Liver (tissue), 9 donors: ENCODE data around the gene ERC2. TPM values are rescaled to one million over a fixed set of nuclear protein-coding genes. Genes with fewer than 3 reads are reported as not detected.

ENCODE experiments used
- DNase-seq: peaks from one replicate; pipeline ENCODE4 v3.0.0-alpha.2; 2017; ENCODE audit warnings: low spot score
- H3K27ac ChIP-seq, 2 donors: one replicate each; pipeline ENCODE4 v1.7.0; 2013; ENCODE audit warnings: inconsistent platforms in 2 of 2, low read length in 2 of 2, control low read depth in 1 of 2, low read depth in 1 of 2, mild to moderate bottlenecking in 1 of 2
- H3K27me3 ChIP-seq, 4 donors: one replicate each; pipeline versions ENCODE4 v1.6.1 to v1.7.0; 2013; ENCODE audit warnings: low read length in 3 of 4, inconsistent platforms in 1 of 4, mild to moderate bottlenecking in 1 of 4, moderate library complexity in 1 of 4; ENCODE audit not compliant: control insufficient read depth in 4 of 4, insufficient read depth in 4 of 4
- H3K36me3 ChIP-seq, 4 donors: one replicate each; pipeline versions ENCODE4 v1.6.1 to v1.7.0; 2013; ENCODE audit warnings: low read length in 3 of 4, mild to moderate bottlenecking in 3 of 4, low read depth in 1 of 4, moderate library complexity in 1 of 4; ENCODE audit not compliant: control insufficient read depth in 4 of 4, insufficient read depth in 3 of 4
- H3K4me1 ChIP-seq, 4 donors: one replicate each; pipeline versions ENCODE4 v1.6.1 to v1.7.0; 2013; ENCODE audit warnings: low read length in 3 of 4, mild to moderate bottlenecking in 3 of 4, moderate library complexity in 1 of 4; ENCODE audit not compliant: control insufficient read depth in 4 of 4, insufficient read depth in 4 of 4
- H3K4me3 ChIP-seq, 3 donors: one replicate each; pipeline versions ENCODE4 v1.6.1 to v1.7.0; 2013; ENCODE audit warnings: low read length in 3 of 3, control low read depth in 1 of 3, low read depth in 1 of 3, mild to moderate bottlenecking in 1 of 3
- H3K9ac ChIP-seq, 2 donors: one replicate each; pipeline ENCODE4 v1.7.0; 2013; ENCODE audit warnings: low read length in 2 of 2, mild to moderate bottlenecking in 2 of 2, moderate library complexity in 2 of 2, control low read depth in 1 of 2, low read depth in 1 of 2
- H3K9me3 ChIP-seq, 4 donors: one replicate each; pipeline versions ENCODE4 v1.6.1 to v1.7.0; 2013; ENCODE audit warnings: low read length in 3 of 4; ENCODE audit not compliant: control insufficient read depth in 4 of 4
- EGR1 ChIP-seq, 2 donors: IDR thresholded peaks; 2 replicates each; pipeline ENCODE4 v1.6.1; 2016 to 2018; ENCODE audit warnings: antibody characterized with exemption in 2 of 2, low read depth in 2 of 2
- FOXA1 ChIP-seq: IDR thresholded peaks from 2 replicates; pipeline ENCODE4 v1.6.1; 2016; ENCODE audit warnings: antibody characterized with exemption
- FOXA2 ChIP-seq: IDR thresholded peaks from 2 replicates; pipeline ENCODE4 v1.6.1; 2016; ENCODE audit warnings: antibody characterized with exemption
- GABPA ChIP-seq, 2 donors: IDR thresholded peaks in 1 of 2; conservative IDR thresholded peaks in 1 of 2; 2 replicates each; pipeline ENCODE4 v1.6.1; 2016; ENCODE audit warnings: antibody characterized with exemption in 2 of 2, mild to moderate bottlenecking in 1 of 2, moderate library complexity in 1 of 2
- HNF4A ChIP-seq, 2 donors: conservative IDR thresholded peaks; 2 replicates each; pipeline ENCODE4 v1.6.1; 2016; ENCODE audit warnings: antibody characterized with exemption in 2 of 2, mild to moderate bottlenecking in 2 of 2
- HNF4G ChIP-seq: IDR thresholded peaks from 2 replicates; pipeline ENCODE4 v1.6.1; 2016; ENCODE audit warnings: antibody characterized with exemption
- JUND ChIP-seq, 2 donors: IDR thresholded peaks; 2 replicates each; pipeline ENCODE4 v1.6.1; 2016; ENCODE audit warnings: antibody characterized with exemption in 2 of 2
- NR2F2 ChIP-seq: IDR thresholded peaks from 2 replicates; pipeline ENCODE4 v1.6.1; 2016; ENCODE audit warnings: antibody characterized with exemption
- RAD21 ChIP-seq, 2 donors: IDR thresholded peaks; 2 replicates each; pipeline ENCODE4 v1.6.1; 2016; ENCODE audit warnings: antibody characterized with exemption in 2 of 2, mild to moderate bottlenecking in 2 of 2
- RXRA ChIP-seq, 2 donors: IDR thresholded peaks; 2 replicates each; pipeline ENCODE4 v1.6.1; 2017 to 2018; ENCODE audit warnings: antibody characterized with exemption in 2 of 2, mild to moderate bottlenecking in 1 of 2
- TAF1 ChIP-seq: conservative IDR thresholded peaks from 2 replicates; pipeline ENCODE4 v1.6.1; 2016; ENCODE audit warnings: antibody characterized with exemption, mild to moderate bottlenecking
- YY1 ChIP-seq: IDR thresholded peaks from 2 replicates; pipeline ENCODE4 v1.6.1; 2016; ENCODE audit warnings: antibody characterized with exemption, mild to moderate bottlenecking
- ZBTB33 ChIP-seq: IDR thresholded peaks from 2 replicates; pipeline ENCODE4 v1.6.1; 2016; ENCODE audit warnings: antibody characterized with exemption
- WGBS: extraction: QIAGEN DNeasy Blood & Tissue Kit; methylation state at CpG from one replicate; pipeline ENCODE4 v1.1.7; 2013; 5-methylcytosine and 5-hydroxymethylcytosine counted together
- polyA plus RNA-seq, 2 donors: library from polyadenylated mRNA; stranded (reverse) in 1 of 2; unstranded in 1 of 2; fragments of 200-250 nt in 1 of 2; fragments of >200 nt in 1 of 2; fragmentation: Nextera tagmentation in 1 of 2; extraction: Ambion mirVana in 1 of 2; gene quantifications; one replicate each; pipeline versions ENCODE4 v1.2.1 to v1.2.3, GENCODE V29; 2013 to 2015
- total RNA-seq, 2 donors: library from RNA; depleted of rRNA; stranded (reverse); fragments of >200 nt; gene quantifications; one replicate each; pipeline ENCODE4 v1.2.3, GENCODE V29; 2014
- TF ChIP-seq, protein P1 (sequence below): IDR thresholded peaks from 2 replicates; pipeline ENCODE4 v1.6.1; 2016; ENCODE audit warnings: antibody characterized with exemption
- TF ChIP-seq, protein P2 (sequence below): IDR thresholded peaks from 2 replicates; pipeline ENCODE4 v1.6.1; 2016; ENCODE audit warnings: antibody characterized with exemption, mild to moderate bottlenecking
- TF ChIP-seq, protein P3 (sequence below): IDR thresholded peaks from 2 replicates; pipeline ENCODE4 v1.6.1; 2016; ENCODE audit warnings: antibody characterized with exemption
- donor health status: healthy.
- donor health status: healthy.
- donor health status: healthy.
- donor health status: healthy.
- donor health status: healthy.

The ERC2 gene
- total and polyA plus RNA-seq, 4 donors, result 0.14 to 0.25 TPM; not detected in 2

DNA sequence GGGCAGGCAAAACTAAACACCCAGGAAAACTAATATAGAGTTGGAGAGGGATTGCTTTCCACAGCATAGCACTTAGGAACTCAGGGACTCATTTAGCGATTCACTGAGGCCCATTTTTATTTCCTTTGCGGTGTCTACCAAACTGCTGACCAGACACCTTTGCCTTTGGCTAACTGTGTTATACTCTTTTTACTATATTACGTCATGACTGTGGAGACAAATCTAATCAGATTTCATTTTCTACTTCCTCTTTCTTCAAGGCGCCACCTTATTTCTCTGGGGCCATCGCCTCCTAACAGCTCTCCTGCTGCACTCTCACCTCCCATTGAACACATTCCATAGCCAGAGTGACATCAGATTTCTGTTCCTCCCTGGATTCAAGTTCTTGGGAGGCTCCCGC is 765.4 kb downstream of the ERC2 start:
- no peaks in the 10 kb centered on the region for H3K36me3 ChIP-seq
- no peak for DNase-seq
- H3K4me1 ChIP-seq, result no peaks in the 10 kb centered on the region
- no peak overlapping the region for H3K9ac ChIP-seq
- no peaks in the 10 kb centered on the region for H3K9me3 ChIP-seq
- peaks cover 0 to 4% (median 0%) of the 10 kb centered on the region in 4 donors for H3K27me3 ChIP-seq
- no peak overlapping the region for H3K27ac ChIP-seq
- 91% methylated on average over 6 of the region's 6 CpGs for WGBS
- no peak overlapping the region for H3K4me3 ChIP-seq
- TF ChIP-seq RAD21 (IDR thresholded peaks at IDR 0.05) (no peak), GABPA (IDR thresholded peaks at IDR 0.05 in 1 of 2, conservative IDR thresholded peaks at IDR 0.05 in 1 of 2) (no peak), YY1 (no peak), FOXA1 (no peak), HNF4G (no peak), EGR1 (IDR thresholded peaks at IDR 0.05; ENCODE audit: low read depth in 2 of 2) (no peak), ZBTB33 (no peak), NR2F2 (no peak)
- TF ChIP-seq, protein P1, sequence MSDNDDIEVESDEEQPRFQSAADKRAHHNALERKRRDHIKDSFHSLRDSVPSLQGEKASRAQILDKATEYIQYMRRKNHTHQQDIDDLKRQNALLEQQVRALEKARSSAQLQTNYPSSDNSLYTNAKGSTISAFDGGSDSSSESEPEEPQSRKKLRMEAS, result no peak

- DNase-seq, result no peak
- H3K9ac ChIP-seq, result no peak overlapping the region
- H3K27me3 ChIP-seq, result peaks cover 0 to 4% (median 0%) of the 10 kb centered on the region in 4 donors
- TF ChIP-seq TAF1 (no peak), EGR1 (IDR thresholded peaks at IDR 0.05; ENCODE audit: low read depth in 2 of 2) (no peak), FOXA1 (no peak), RAD21 (IDR thresholded peaks at IDR 0.05) (no peak), YY1 (no peak), HNF4G (no peak), ZBTB33 (no peak), GABPA (IDR thresholded peaks at IDR 0.05 in 1 of 2, conservative IDR thresholded peaks at IDR 0.05 in 1 of 2) (no peak), FOXA2 (no peak), HNF4A (conservative IDR thresholded peaks at IDR 0.05) (no peak), JUND (IDR thresholded peaks at IDR 0.05) (no peak), RXRA (IDR thresholded peaks at IDR 0.05) (no peak)
- TF ChIP-seq, protein P1, result no peak
- TF ChIP-seq, protein P2, sequence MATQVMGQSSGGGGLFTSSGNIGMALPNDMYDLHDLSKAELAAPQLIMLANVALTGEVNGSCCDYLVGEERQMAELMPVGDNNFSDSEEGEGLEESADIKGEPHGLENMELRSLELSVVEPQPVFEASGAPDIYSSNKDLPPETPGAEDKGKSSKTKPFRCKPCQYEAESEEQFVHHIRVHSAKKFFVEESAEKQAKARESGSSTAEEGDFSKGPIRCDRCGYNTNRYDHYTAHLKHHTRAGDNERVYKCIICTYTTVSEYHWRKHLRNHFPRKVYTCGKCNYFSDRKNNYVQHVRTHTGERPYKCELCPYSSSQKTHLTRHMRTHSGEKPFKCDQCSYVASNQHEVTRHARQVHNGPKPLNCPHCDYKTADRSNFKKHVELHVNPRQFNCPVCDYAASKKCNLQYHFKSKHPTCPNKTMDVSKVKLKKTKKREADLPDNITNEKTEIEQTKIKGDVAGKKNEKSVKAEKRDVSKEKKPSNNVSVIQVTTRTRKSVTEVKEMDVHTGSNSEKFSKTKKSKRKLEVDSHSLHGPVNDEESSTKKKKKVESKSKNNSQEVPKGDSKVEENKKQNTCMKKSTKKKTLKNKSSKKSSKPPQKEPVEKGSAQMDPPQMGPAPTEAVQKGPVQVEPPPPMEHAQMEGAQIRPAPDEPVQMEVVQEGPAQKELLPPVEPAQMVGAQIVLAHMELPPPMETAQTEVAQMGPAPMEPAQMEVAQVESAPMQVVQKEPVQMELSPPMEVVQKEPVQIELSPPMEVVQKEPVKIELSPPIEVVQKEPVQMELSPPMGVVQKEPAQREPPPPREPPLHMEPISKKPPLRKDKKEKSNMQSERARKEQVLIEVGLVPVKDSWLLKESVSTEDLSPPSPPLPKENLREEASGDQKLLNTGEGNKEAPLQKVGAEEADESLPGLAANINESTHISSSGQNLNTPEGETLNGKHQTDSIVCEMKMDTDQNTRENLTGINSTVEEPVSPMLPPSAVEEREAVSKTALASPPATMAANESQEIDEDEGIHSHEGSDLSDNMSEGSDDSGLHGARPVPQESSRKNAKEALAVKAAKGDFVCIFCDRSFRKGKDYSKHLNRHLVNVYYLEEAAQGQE, result no peak
- TF ChIP-seq, protein P3, sequence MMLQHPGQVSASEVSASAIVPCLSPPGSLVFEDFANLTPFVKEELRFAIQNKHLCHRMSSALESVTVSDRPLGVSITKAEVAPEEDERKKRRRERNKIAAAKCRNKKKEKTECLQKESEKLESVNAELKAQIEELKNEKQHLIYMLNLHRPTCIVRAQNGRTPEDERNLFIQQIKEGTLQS, result no peak
- H3K4me3 ChIP-seq, result no peak overlapping the region
- H3K36me3 ChIP-seq, result no peaks in the 10 kb centered on the region
- H3K4me1 ChIP-seq, result no peaks in the 10 kb centered on the region
- H3K27ac ChIP-seq, result no peak overlapping the region
- no peaks in the 10 kb centered on the region for H3K9me3 ChIP-seq
- 68% methylated on average over 3 of the region's 3 CpGs for WGBS
Observed at GRCh38 chr3:55701997-55702396, 766.3 kb downstream of the ERC2 start.
